22Rv1 (cell line): ENCODE results near the gene NFIA.

Source experiments
- H3K27ac ChIP-seq: fragments of 450-650 bp; 2 replicates; pipeline ENCODE4 v1.5.1; 2017
- ZFX ChIP-seq: fragments of 450-650 bp; IDR thresholded peaks from 2 replicates; pipeline ENCODE4 v1.6.1; 2017; ENCODE audit warnings: antibody characterized with exemption, borderline replicate concordance
- TF ChIP-seq, protein P1 (sequence below): fragments of 450-650 bp; IDR thresholded peaks from 2 replicates; pipeline ENCODE4 v1.5.1; 2017; ENCODE audit warnings: mild to moderate bottlenecking

Gene NFIA

DNA sequence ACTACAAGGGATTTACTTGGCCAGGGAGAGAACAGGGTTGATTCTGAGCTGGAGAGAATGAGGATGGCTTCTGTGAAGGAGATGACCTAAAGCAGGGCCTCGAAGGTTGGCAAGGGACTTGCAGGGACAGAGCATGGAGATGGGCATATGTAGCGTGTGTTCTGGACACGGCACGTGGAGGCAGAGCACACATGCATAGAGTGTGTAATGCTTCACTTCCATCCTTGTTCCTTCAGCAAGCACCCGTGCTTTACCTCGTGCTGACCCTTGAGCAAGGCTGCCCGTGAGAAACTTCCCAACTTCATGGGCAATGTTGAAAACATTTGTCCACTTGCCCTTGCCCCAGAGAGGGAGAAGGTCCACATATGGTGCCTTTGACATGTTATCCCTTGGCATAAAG lies 33.1 kb downstream of the NFIA start:
- no peak for TF ChIP-seq ZFX
- TF ChIP-seq, protein P1, sequence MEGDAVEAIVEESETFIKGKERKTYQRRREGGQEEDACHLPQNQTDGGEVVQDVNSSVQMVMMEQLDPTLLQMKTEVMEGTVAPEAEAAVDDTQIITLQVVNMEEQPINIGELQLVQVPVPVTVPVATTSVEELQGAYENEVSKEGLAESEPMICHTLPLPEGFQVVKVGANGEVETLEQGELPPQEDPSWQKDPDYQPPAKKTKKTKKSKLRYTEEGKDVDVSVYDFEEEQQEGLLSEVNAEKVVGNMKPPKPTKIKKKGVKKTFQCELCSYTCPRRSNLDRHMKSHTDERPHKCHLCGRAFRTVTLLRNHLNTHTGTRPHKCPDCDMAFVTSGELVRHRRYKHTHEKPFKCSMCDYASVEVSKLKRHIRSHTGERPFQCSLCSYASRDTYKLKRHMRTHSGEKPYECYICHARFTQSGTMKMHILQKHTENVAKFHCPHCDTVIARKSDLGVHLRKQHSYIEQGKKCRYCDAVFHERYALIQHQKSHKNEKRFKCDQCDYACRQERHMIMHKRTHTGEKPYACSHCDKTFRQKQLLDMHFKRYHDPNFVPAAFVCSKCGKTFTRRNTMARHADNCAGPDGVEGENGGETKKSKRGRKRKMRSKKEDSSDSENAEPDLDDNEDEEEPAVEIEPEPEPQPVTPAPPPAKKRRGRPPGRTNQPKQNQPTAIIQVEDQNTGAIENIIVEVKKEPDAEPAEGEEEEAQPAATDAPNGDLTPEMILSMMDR: no peak
- H3K27ac ChIP-seq: no peak overlapping the region

DNA sequence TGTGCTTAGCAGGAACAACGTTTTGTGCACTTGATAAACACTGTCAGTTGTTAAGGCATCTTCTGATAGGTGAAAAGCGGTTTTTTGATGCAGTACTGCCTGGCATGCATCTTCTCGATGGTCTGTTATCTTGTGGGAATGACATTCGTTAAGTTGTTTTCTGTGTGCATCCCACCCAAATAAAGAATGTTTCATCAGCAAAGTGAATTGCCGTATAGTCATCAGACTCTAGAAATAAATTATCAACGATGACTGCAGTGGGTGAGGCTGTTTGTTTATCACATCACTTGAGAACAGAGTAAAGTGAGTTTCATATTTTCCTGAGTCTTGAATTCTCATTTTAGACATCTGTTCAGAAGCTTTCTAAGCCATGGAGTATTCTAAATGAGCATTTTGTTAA lies 34.1 kb downstream of the NFIA start:
- TF ChIP-seq, protein P1: no peak
- TF ChIP-seq ZFX: no peak
- H3K27ac ChIP-seq: no peak overlapping the region

DNA sequence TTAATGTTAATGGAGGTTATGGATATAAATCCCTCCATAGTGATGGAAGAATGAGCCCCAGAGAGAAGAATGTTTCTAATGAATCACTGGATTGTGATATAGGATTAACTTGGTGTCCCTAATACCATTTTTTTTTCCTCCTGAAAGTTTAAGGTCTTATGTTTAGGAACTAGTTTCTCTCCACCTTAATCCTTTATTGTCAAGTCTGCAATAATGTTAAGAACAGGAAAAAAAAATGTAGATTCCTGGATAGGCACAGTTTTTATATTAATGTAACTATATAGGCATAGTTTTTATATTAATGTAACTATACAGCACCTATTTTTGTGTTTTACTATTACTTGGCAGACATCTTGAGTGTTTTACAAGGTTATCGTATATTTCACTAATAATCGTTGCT lies 34.9 kb downstream of the NFIA start:
- no peak overlapping the region for H3K27ac ChIP-seq
- TF ChIP-seq, protein P1: no peak
- TF ChIP-seq ZFX: no peak

DNA sequence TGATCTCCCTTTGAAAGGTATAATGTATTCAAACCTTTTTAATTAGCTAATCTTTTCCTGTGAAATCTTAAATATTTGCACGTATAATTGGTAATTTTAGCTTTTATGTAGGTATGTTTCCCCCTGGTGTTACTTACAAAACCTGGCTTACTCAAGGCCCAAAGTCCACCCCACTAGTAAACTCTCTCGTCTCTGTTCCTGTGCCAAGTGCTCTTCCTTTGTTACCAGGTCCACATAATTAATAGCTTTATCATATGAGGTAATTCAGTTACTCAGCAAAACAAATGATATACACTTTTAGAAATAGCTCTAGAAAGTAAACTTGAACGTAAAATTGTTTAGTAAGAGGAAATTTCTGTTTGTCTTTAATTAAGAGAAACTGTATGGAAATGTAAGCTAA lies 36.7 kb downstream of the NFIA start:
- no peak overlapping the region for H3K27ac ChIP-seq

DNA sequence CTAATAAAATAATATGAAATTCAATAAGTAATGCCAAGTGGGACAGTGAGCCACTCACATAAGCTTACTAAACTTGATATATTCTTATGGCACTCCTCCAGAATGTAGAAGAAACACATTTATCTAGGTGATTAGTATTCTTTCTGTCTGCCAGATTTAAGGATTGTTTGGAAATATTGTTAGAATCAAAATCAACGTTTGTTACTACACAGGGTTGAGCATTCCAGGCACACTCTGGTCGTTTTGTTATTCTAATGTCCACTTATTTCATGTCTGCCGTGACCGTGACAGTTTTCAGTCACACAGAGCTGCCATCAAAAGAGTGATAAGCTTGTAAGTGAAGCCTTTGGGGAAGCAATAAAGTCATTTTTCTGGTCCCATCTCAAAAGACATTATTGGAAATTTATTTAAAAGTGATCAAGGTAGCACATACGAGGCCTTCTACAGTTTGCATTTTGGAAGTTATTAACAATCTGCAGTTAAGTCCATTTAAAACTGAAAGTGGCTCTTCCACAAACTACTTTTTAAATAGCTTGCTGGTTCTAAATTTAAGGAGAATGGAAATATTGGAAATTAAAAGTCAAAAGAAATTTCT lies 38.0 kb downstream of the NFIA start:
- TF ChIP-seq, protein P1: no peak
- no peak overlapping the region for H3K27ac ChIP-seq

More for the DNA sequence above, 36.7 kb downstream of the NFIA start:
- TF ChIP-seq ZFX: no peak
- TF ChIP-seq, protein P1: no peak

DNA sequence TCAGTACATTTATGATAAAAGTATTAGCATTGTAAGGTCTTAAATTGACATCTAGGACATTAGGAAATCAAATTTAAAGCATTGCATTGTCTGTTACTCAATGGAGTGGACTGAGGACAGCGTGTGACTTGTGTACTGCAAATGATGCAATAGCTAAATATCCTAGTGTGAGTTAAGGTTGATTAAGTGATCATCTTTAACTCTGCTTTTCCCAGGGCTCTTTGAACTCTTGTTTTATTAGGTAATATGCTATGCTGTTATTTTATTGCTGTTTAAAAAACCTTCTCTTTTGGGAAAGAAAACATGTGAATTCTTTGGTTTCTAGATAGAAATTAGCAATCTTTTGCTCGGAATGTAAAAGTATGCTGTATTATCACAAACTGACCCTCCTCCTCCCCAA lies 38.6 kb downstream of the NFIA start:
- no peak overlapping the region for H3K27ac ChIP-seq
- TF ChIP-seq ZFX: no peak
- TF ChIP-seq, protein P1: no peak

DNA sequence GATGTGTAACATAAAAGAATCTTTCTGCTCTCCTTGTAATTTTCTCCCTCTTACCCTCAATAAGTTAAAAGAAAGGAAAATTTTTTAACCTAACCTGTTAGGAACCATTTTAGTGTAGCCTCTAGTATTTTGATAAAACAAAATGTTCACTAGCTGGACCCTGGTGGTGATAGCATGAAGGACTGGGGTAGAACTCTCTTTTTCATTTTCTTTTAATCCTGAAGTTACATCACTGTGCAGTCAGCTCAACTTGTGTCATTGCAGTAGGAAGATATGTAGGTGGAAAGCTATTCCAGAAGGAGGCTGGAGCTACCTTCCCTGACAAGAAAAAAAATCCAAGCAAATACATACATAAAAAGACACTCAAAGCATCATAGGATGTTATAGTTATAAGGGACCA lies 39.3 kb downstream of the NFIA start:
- H3K27ac ChIP-seq: no peak overlapping the region
- TF ChIP-seq, protein P1: no peak
- no peak for TF ChIP-seq ZFX
